GM18861 (cell line): ENCODE data around the gene HOXC13.

Experiments used
- ATAC-seq: cut with Tn5 transposase; IDR thresholded peaks from one replicate; pipeline ENCODE4 v1.9.1; 2021; ENCODE audit not compliant: unreplicated experiment

Gene HOXC13

GRCh38 chr12:53937596-53938325, 870 bp upstream of the HOXC13 start:
- ATAC-seq, result no peak

- ATAC-seq, result no peak
Observed at GRCh38 chr12:53939141-53940108, 794 bp downstream of the HOXC13 start.

GRCh38 chr12:53940443-53941014, 1.9 kb downstream of the HOXC13 start:
- ATAC-seq, result no peak

GRCh38 chr12:53941187-53941586, 2.6 kb downstream of the HOXC13 start:
- no peak for ATAC-seq

- no peak for ATAC-seq
Observed at GRCh38 chr12:53941750-53942149, 3.1 kb downstream of the HOXC13 start.

- ATAC-seq, result no peak
Observed at GRCh38 chr12:53942467-53942997, 3.9 kb downstream of the HOXC13 start.

GRCh38 chr12:53944209-53944608, 5.6 kb downstream of the HOXC13 start:
- no peak for ATAC-seq

- no peak for ATAC-seq
Observed at GRCh38 chr12:53944907-53945847, 6.5 kb downstream of the HOXC13 start.

- no peak for ATAC-seq
Observed at GRCh38 chr12:53947743-53948142, 9.1 kb downstream of the HOXC13 start.

GRCh38 chr12:53948650-53949593, 10.3 kb downstream of the HOXC13 start:
- no peak for ATAC-seq

GRCh38 chr12:53949631-53950436, 11.2 kb downstream of the HOXC13 start:
- ATAC-seq, result no peak

- ATAC-seq, result no peak
Observed at GRCh38 chr12:53950437-53950773, 11.8 kb downstream of the HOXC13 start.

GRCh38 chr12:53950789-53951576, 12.4 kb downstream of the HOXC13 start:
- no peak for ATAC-seq

GRCh38 chr12:53951577-53952334, 13.1 kb downstream of the HOXC13 start:
- ATAC-seq, result no peak

GRCh38 chr12:53952335-53952694, 13.7 kb downstream of the HOXC13 start:
- no peak for ATAC-seq

- ATAC-seq, result no peak
Observed at GRCh38 chr12:53952871-53953734, 14.5 kb downstream of the HOXC13 start.
